ENCODE data around the gene IRF8.
"Not testable (repeated sequence)": the region's sequence is repeated elsewhere in the genome, so short reads cannot be mapped to it uniquely, and the experiment has no call there.

IRF8 gene

GRCh38 chr16:85897382-85897781 lies 1.6 kb upstream of the IRF8 start:
- peak in 1 of 2 experiments; percentile 10 for DNase-seq

- DNase-seq: no peak
These were observed 482 bp downstream of the IRF8 start for GRCh38 chr16:85899444-85899843.

GRCh38 chr16:85900027-85900792 lies 1.2 kb downstream of the IRF8 start:
- DNase-seq: no peak

- DNase-seq: no peak
These were observed 2.1 kb downstream of the IRF8 start for GRCh38 chr16:85901110-85901509.

GRCh38 chr16:85901773-85902365 lies 2.9 kb downstream of the IRF8 start:
- DNase-seq: no peak

- DNase-seq: peak; percentile 63 to 72
These were observed 3.6 kb downstream of the IRF8 start for GRCh38 chr16:85902366-85903155.

GRCh38 chr16:85903559-85903958 lies 4.6 kb downstream of the IRF8 start:
- no peak for DNase-seq

GRCh38 chr16:85905110-85906095 lies 6.4 kb downstream of the IRF8 start:
- no peak for DNase-seq

- no peak for DNase-seq
These were observed 7.4 kb downstream of the IRF8 start for GRCh38 chr16:85906349-85906748.

- not testable (repeated sequence) for DNase-seq
These were observed 8.3 kb downstream of the IRF8 start for GRCh38 chr16:85907231-85907630.

GRCh38 chr16:85908444-85908843 lies 9.5 kb downstream of the IRF8 start:
- no peak for DNase-seq

- no peak for DNase-seq
These were observed 10.1 kb downstream of the IRF8 start for GRCh38 chr16:85908889-85909589.

GRCh38 chr16:85909932-85910853 lies 11.2 kb downstream of the IRF8 start:
- no peak for DNase-seq

GRCh38 chr16:85910854-85911247 lies 11.9 kb downstream of the IRF8 start:
- no peak for DNase-seq

- DNase-seq: no peak
These were observed 12.4 kb downstream of the IRF8 start for GRCh38 chr16:85911251-85911930.

GRCh38 chr16:85912211-85912974 lies 13.4 kb downstream of the IRF8 start:
- DNase-seq: no peak

- no peak for DNase-seq
These were observed 14.2 kb downstream of the IRF8 start for GRCh38 chr16:85913141-85913601.

GRCh38 chr16:85913688-85914422 lies 14.9 kb downstream of the IRF8 start:
- no peak for DNase-seq

- DNase-seq: no peak
These were observed 15.4 kb downstream of the IRF8 start for GRCh38 chr16:85914423-85914794.

All from activated T-cell treated with anti-CD3 and anti-CD28 coated beads, Interleukin-2, amount 50 U/mL, for 48 hours (primary cell).